PC-9 (cell line): ENCODE results near the gene AGL. TPM values are rescaled to one million over a fixed set of nuclear protein-coding genes. Genes with fewer than 3 reads are reported as not detected.

Experiments used
- BruUV-seq: library from RNA; stranded (reverse); fragments of 400-500 nt; replicated peaks from 2 replicates; lab custom pipeline; 2021; lab: Mats Ljungman, UMichigan
- CTCF ChIA-PET: fragments of 300-600 bp; sonication (Branson Sonifier 250); formaldehyde crosslinking; loops from one replicate; lab custom pipeline; 2022; ENCODE audit warnings: antibody characterized with exemption; lab: Charles Lee
- POLR2A ChIA-PET: fragments of 300-600 bp; sonication (Branson Sonifier 250); formaldehyde crosslinking; loops from one replicate; lab custom pipeline; 2022; ENCODE audit warnings: antibody characterized with exemption; ENCODE audit not compliant: unreplicated experiment; lab: Charles Lee
- DNase-seq, 2 experiments: peaks; one replicate each; pipeline versions ENCODE4 v3.0.0 to v3.0.0-alpha.2; 2015 to 2022; ENCODE audit warnings: mixed read lengths in 1 of 2
- H2AFZ ChIP-seq: fragments of 200-600 bp; sonication (generic); 2 replicates; pipeline ENCODE4 v1.8.1; 2017; ENCODE audit warnings: antibody characterized with exemption
- H3F3A ChIP-seq: fragments of 200-600 bp; sonication (generic); 2 replicates; pipeline ENCODE4 v1.8.1; 2017; ENCODE audit warnings: antibody characterized with exemption, mild to moderate bottlenecking, low read depth; ENCODE audit not compliant: insufficient read depth
- H3K27ac ChIP-seq: fragments of 200-600 bp; sonication (generic); 2 replicates; pipeline ENCODE4 v1.6.1; 2016; ENCODE audit warnings: mixed run types
- H3K27me3 ChIP-seq: fragments of 200-600 bp; sonication (generic); 2 replicates; pipeline ENCODE4 v1.6.1; 2016; ENCODE audit warnings: low read depth, mixed run types; ENCODE audit not compliant: insufficient read depth
- H3K36me3 ChIP-seq: fragments of 200-600 bp; sonication (generic); 2 replicates; pipeline ENCODE4 v1.6.1; 2016; ENCODE audit warnings: low read depth, mixed run types
- H3K4me1 ChIP-seq: fragments of 200-600 bp; sonication (generic); replicated peaks from 2 replicates; pipeline ENCODE4 v1.6.1; 2016; ENCODE audit warnings: mixed run types; ENCODE audit not compliant: insufficient read depth
- H3K4me2 ChIP-seq: fragments of 200-600 bp; sonication (generic); 2 replicates; pipeline ENCODE4 v1.6.1; 2017; ENCODE audit warnings: mixed run types
- H3K4me3 ChIP-seq: fragments of 200-600 bp; sonication (generic); 2 replicates; pipeline ENCODE4 v1.6.1; 2016; ENCODE audit warnings: mixed run types
- H3K79me2 ChIP-seq: fragments of 200-600 bp; sonication (generic); 2 replicates; pipeline ENCODE4 v1.6.1; 2017; ENCODE audit warnings: low read depth, mixed run types
- H3K9me2 ChIP-seq: fragments of 200-600 bp; sonication (generic); 2 replicates; pipeline ENCODE4 v1.8.1; 2017; ENCODE audit warnings: mild to moderate bottlenecking; ENCODE audit not compliant: insufficient read depth
- H3K9me3 ChIP-seq: fragments of 200-600 bp; sonication (generic); 2 replicates; pipeline ENCODE4 v1.8.1; 2016; ENCODE audit warnings: low read depth; ENCODE audit not compliant: insufficient read depth
- H4K20me1 ChIP-seq: fragments of 200-600 bp; sonication (generic); 2 replicates; pipeline ENCODE4 v1.8.1; 2017; ENCODE audit not compliant: insufficient read depth
- CTCF ChIP-seq: fragments of 200-600 bp; sonication (generic); conservative IDR thresholded peaks from 2 replicates; pipeline ENCODE4 v1.6.1; 2017; ENCODE audit warnings: mixed run types, antibody characterized with exemption, mild to moderate bottlenecking, moderate library complexity
- EZH2 ChIP-seq: fragments of 200-600 bp; sonication (generic); IDR thresholded peaks from 2 replicates; pipeline ENCODE4 v1.8.0; 2017; ENCODE audit warnings: antibody characterized with exemption, low read depth
- intact Hi-C: fragments of 100-400 bp; cut with micrococcal nuclease; formaldehyde crosslinking; loops from one replicate; pipeline ENCODE4 v1.10.0; 2022; ENCODE audit not compliant: unreplicated experiment
- total RNA-seq: library from RNA; stranded (reverse); gene quantifications from 2 replicates; pipeline ENCODE4 v1.2.3, GENCODE V29; 2021

AGL gene
- total RNA-seq, 1 experiment from 2014 or later: 15.7 TPM

GRCh38 chr1:99869723-99870122 lies 19.6 kb downstream of the AGL start:
- H3K4me2 ChIP-seq: no peak overlapping the region
- H4K20me1 ChIP-seq: no peaks in the 10 kb centered on the region
- H3K79me2 ChIP-seq: no peaks in the 10 kb centered on the region
- 0 out of 2 replicates have a peak, but pooled peaks cover 4% of the 10 kb centered on the region for H3K36me3 ChIP-seq
- H3K4me3 ChIP-seq: no peak overlapping the region
- intact Hi-C loops: no loop called here
- no peak overlapping the region for H2AFZ ChIP-seq
- BruUV-seq: no TSS peak
- no peaks in the 10 kb centered on the region for H3K4me1 ChIP-seq
- no peaks in the 10 kb centered on the region for H3F3A ChIP-seq
- H3K27ac ChIP-seq: no peak overlapping the region
- no peak for TF ChIP-seq EZH2
- TF ChIP-seq CTCF: no peak
- CTCF ChIA-PET: no interaction called here
- no peaks in the 10 kb centered on the region for H3K9me2 ChIP-seq
- DNase-seq: no peak
- POLR2A ChIA-PET: no interaction called here
- H3K27me3 ChIP-seq: no peaks in the 10 kb centered on the region
- no peaks in the 10 kb centered on the region for H3K9me3 ChIP-seq

GRCh38 chr1:99872063-99872462 lies 21.9 kb downstream of the AGL start:
- H3K36me3 ChIP-seq: 0 out of 2 replicates have a peak, but pooled peaks cover 4% of the 10 kb centered on the region
- H4K20me1 ChIP-seq: no peaks in the 10 kb centered on the region
- ChIA-PET POLR2A (no interaction called here), CTCF (no interaction called here)
- no peaks in the 10 kb centered on the region for H3K4me1 ChIP-seq
- H3K9me2 ChIP-seq: no peaks in the 10 kb centered on the region
- no peaks in the 10 kb centered on the region for H3K9me3 ChIP-seq
- H3K4me3 ChIP-seq: no peak overlapping the region
- TF ChIP-seq EZH2 (no peak), CTCF (no peak)
- intact Hi-C loops: no loop called here
- H3K27ac ChIP-seq: no peak overlapping the region
- no peak overlapping the region for H3K4me2 ChIP-seq
- DNase-seq: no peak
- H2AFZ ChIP-seq: no peak overlapping the region
- no peaks in the 10 kb centered on the region for H3K27me3 ChIP-seq
- no TSS peak for BruUV-seq
- H3K79me2 ChIP-seq: no peaks in the 10 kb centered on the region
- no peaks in the 10 kb centered on the region; the same call in 1 of the 2 replicates for H3F3A ChIP-seq

DNA sequence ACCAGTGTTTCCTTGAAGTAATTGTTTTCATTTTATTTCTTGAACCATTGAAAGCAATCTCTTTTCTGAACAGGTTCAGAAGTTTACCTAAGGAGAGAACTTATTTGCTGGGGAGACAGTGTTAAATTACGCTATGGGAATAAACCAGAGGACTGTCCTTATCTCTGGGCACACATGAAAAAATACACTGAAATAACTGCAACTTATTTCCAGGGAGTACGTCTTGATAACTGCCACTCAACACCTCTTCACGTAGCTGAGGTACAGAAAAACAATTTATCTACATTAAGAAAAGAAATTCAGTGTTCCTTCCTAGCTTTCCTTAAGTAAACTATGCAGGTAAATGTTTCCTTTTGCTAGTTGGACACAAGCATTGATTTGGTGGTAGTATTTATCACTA lies 27.4 kb downstream of the AGL start:
- Histone ChIP-seq H3K9me3 (no peaks in the 10 kb centered on the region), H3K27me3 (no peaks in the 10 kb centered on the region), H3K4me3 (no peak overlapping the region), H4K20me1 (no peaks in the 10 kb centered on the region), H3K79me2 (no peaks in the 10 kb centered on the region), H3K36me3 (peaks cover 12% of the 10 kb centered on the region; the same call in 1 of the 2 replicates), H3K9me2 (no peaks in the 10 kb centered on the region), H3F3A (no peaks in the 10 kb centered on the region; the same call in none of the 2 replicates), H3K27ac (no peak overlapping the region), H3K4me2 (no peak overlapping the region), H2AFZ (no peak overlapping the region), H3K4me1 (no peaks in the 10 kb centered on the region)
- DNase-seq: no peak
- no peak for TF ChIP-seq CTCF
- TF ChIP-seq EZH2: no peak
- intact Hi-C loops: no loop called here
- ChIA-PET CTCF (no interaction called here), POLR2A (no interaction called here)
- no TSS peak for BruUV-seq
